ENCODE measurements around the gene PHLDA1. TPM values are rescaled to one million over a fixed set of nuclear protein-coding genes. Genes with fewer than 3 reads are reported as not detected.
A peak's percentile ranks its signal among the peaks of the same experiment; 100 is the strongest.

Gene PHLDA1
- total and polyA plus RNA-seq, 10 of the 15 experiments (the other 5 are each of a cell fraction or from before 2014, with no cell fraction given) = 0.66 to 14.2 (median 1.3) TPM

- BruUV-seq (replicated peaks) = no TSS peak
- Histone ChIP-seq H3K36me3 (ENCODE audit: control insufficient read depth in 2 of 2, insufficient read depth in 2 of 2, low read length in 1 of 2) (peaks cover 0 to 3% of the 10 kb centered on the region in 2 experiments; a peak in 1 of 4 replicates), H3K4me3 (no peak overlapping the region), H3K9me3 (replicated peaks; ENCODE audit: control insufficient read depth, insufficient read depth, low read length) (no peaks in the 10 kb centered on the region), H3K79me2 (ENCODE audit: control insufficient read depth, insufficient read depth, low read length) (no peaks in the 10 kb centered on the region), H4K20me1 (ENCODE audit: control insufficient read depth, insufficient read depth) (no peaks in the 10 kb centered on the region), H3K4me2 (ENCODE audit: control insufficient read depth, insufficient read depth) (no peak overlapping the region), H3K27ac (ENCODE audit: control insufficient read depth, insufficient read depth) (no peak overlapping the region), H3K9ac (ENCODE audit: control insufficient read depth, insufficient read depth, low read length) (no peak overlapping the region), H2AFZ (ENCODE audit: control insufficient read depth, low read depth, low read length) (no peak overlapping the region), H3K27me3 (replicated peaks in 1 of 2; ENCODE audit: control insufficient read depth in 2 of 2, insufficient read depth in 2 of 2, low read length in 1 of 2) (no peaks in the 10 kb centered on the region), H3K4me1 (ENCODE audit: control insufficient read depth, insufficient read depth, low read length) (peaks cover 5% of the 10 kb centered on the region)
- ChIA-PET CTCF (interaction anchor here (0.7 to 5.6 kb wide), 45 partner anchors 9 to 557 kb away, joined by 3 to 131 read pairs (median 4); partner anchors contain the start of genes GLIPR1 and KRR1), POLR2A (interaction anchor here (0.6 kb wide), 1 partner anchor 148 kb away, joined by 7 read pairs; no protein-coding TSS in a partner anchor), SMC1A (ENCODE audit: uncharacterized antibody, unreplicated experiment) (interaction anchor here (0.6 to 16.5 kb wide), 39 partner anchors 9 to 703 kb away, joined by 3 to 268 read pairs (median 4); partner anchors contain the start of genes GLIPR1L1 and KRR1), RAD21 (ENCODE audit: unreplicated experiment) (interaction anchor here (0.6 to 3.8 kb wide), 35 partner anchors 10 to 708 kb away, joined by 3 to 55 read pairs (median 4); partner anchors contain the start of genes BBS10, CAPS2, GLIPR1L1 and KRR1)
- peak; percentile 95 for FAIRE-seq
- DNase-seq (ENCODE audit: low read depth, low spot score) = peak; percentile 34
- intact Hi-C loops (cut with micrococcal nuclease; ENCODE audit: unreplicated experiment) = loop anchor here (1.0 kb wide), 3 partner anchors 477 to 703 kb away; partner anchors contain the start of gene GLIPR1L1
- 26% methylated on average over 13 of the region's 13 CpGs for WGBS (ENCODE audit: insufficient coverage, insufficient replicate concordance, low lambda C conversion rate, missing lambda C conversion rate)
- peak; percentile 68 for ATAC-seq
- in situ Hi-C loops (cut with MboI) = loop anchor here (5.0 kb wide), 2 partner anchors 510 to 705 kb away; partner anchors contain the start of genes CAPS2 and GLIPR1L1
- TF ChIP-seq SMC3 (IDR thresholded peaks at IDR 0.05; ENCODE audit: borderline replicate concordance, low read length) (peak; percentile 93), SKIL (IDR thresholded peaks at IDR 0.05; ENCODE audit: low read depth, poor library complexity, severe bottlenecking) (peak; percentile 49), CBFB (IDR thresholded peaks at IDR 0.05; ENCODE audit: low read depth) (no peak), MTA2 (IDR thresholded peaks at IDR 0.05; ENCODE audit: low read depth) (no peak), SMARCA5 (IDR thresholded peaks at IDR 0.05) (0 out of 2 replicates have a peak, but pooled peaks have one; percentile 43), LARP7 (IDR thresholded peaks at IDR 0.05) (no peak), BACH1 (IDR thresholded peaks at IDR 0.05; ENCODE audit: borderline replicate concordance) (no peak), IRF4 (IDR thresholded peaks at IDR 0.05; ENCODE audit: low read depth, low read length) (0 out of 2 replicates have a peak, but pooled peaks have one; percentile 17), ZBTB33 (IDR thresholded peaks at IDR 0.05) (no peak), TCF12 (IDR thresholded peaks at IDR 0.05; ENCODE audit: low read depth, low read length) (no peak), MXI1 (IDR thresholded peaks at IDR 0.05; ENCODE audit: low read depth, low read length) (no peak), ZZZ3 (IDR thresholded peaks at IDR 0.05; ENCODE audit: control insufficient read depth, insufficient read length, low read depth) (no peak), ASH2L (IDR thresholded peaks at IDR 0.05; ENCODE audit: borderline replicate concordance, low read depth) (no peak), CBX3 (IDR thresholded peaks at IDR 0.05; ENCODE audit: borderline replicate concordance, low read depth) (no peak), MYB (IDR thresholded peaks at IDR 0.05; ENCODE audit: borderline replicate concordance, low read depth, low read length) (no peak), ZNF24 (IDR thresholded peaks at IDR 0.05) (no peak), YY1 (IDR thresholded peaks at IDR 0.05; ENCODE audit: low read depth, low read length) (peak; percentile 48), RELA (IDR thresholded peaks at IDR 0.05; ENCODE audit: borderline replicate concordance, partially characterized antibody) (no peak), PKNOX1 (IDR thresholded peaks at IDR 0.05) (peak; percentile 14; the same call in 1 of the 2 replicates)
These were observed 5.8 kb upstream of the PHLDA1 start for GRCh38 chr12:76037130-76038103.
